ENCODE data around the gene ANTXR1. TPM values are rescaled to one million over a fixed set of nuclear protein-coding genes. Genes with fewer than 3 reads are reported as not detected.

The ANTXR1 gene
- total RNA-seq, 1 donor from 2014 or later: not detected

GRCh38 chr2:69145204-69145603, 132.2 kb downstream of the ANTXR1 start:
- H3K36me3 Mint-ChIP-seq (ENCODE audit: low read depth): no peaks in the 10 kb centered on the region
- H3K4me3 Mint-ChIP-seq (ENCODE audit: low read depth): no peak overlapping the region
- no peaks in the 10 kb centered on the region for H3K9me3 Mint-ChIP-seq
- DNase-seq (ENCODE audit: low spot score): no peak
- H3K4me1 Mint-ChIP-seq (ENCODE audit: low read depth): no peaks in the 10 kb centered on the region
- H3K27ac Mint-ChIP-seq: no peak overlapping the region
- peaks cover 3% of the 10 kb centered on the region for H3K27me3 Mint-ChIP-seq (ENCODE audit: low read depth)
- intact Hi-C loops (cut with micrococcal nuclease): no loop called here

GRCh38 chr2:69147841-69148533, 135.0 kb downstream of the ANTXR1 start:
- no peak for DNase-seq (ENCODE audit: low spot score)
- H3K4me1 Mint-ChIP-seq (ENCODE audit: low read depth): no peaks in the 10 kb centered on the region
- no peaks in the 10 kb centered on the region for H3K27me3 Mint-ChIP-seq (ENCODE audit: low read depth)
- H3K36me3 Mint-ChIP-seq (ENCODE audit: low read depth): no peaks in the 10 kb centered on the region
- no peak overlapping the region for H3K4me3 Mint-ChIP-seq (ENCODE audit: low read depth)
- intact Hi-C loops (cut with micrococcal nuclease): no loop called here
- no peaks in the 10 kb centered on the region for H3K9me3 Mint-ChIP-seq
- H3K27ac Mint-ChIP-seq: no peak overlapping the region

- no peak for DNase-seq (ENCODE audit: low spot score)
- H3K9me3 Mint-ChIP-seq: no peaks in the 10 kb centered on the region
- H3K4me3 Mint-ChIP-seq (ENCODE audit: low read depth): no peak overlapping the region
- H3K36me3 Mint-ChIP-seq (ENCODE audit: low read depth): no peaks in the 10 kb centered on the region
- H3K4me1 Mint-ChIP-seq (ENCODE audit: low read depth): no peaks in the 10 kb centered on the region
- H3K27ac Mint-ChIP-seq: no peak overlapping the region
- no peaks in the 10 kb centered on the region for H3K27me3 Mint-ChIP-seq (ENCODE audit: low read depth)
- intact Hi-C loops (cut with micrococcal nuclease): no loop called here
These were observed 136.7 kb downstream of the ANTXR1 start for GRCh38 chr2:69149631-69150215.

- H3K9me3 Mint-ChIP-seq: no peaks in the 10 kb centered on the region
- no peaks in the 10 kb centered on the region for H3K27me3 Mint-ChIP-seq (ENCODE audit: low read depth)
- no peak for DNase-seq (ENCODE audit: low spot score)
- intact Hi-C loops (cut with micrococcal nuclease): no loop called here
- no peak overlapping the region for H3K4me3 Mint-ChIP-seq (ENCODE audit: low read depth)
- no peak overlapping the region for H3K27ac Mint-ChIP-seq
- no peaks in the 10 kb centered on the region for H3K4me1 Mint-ChIP-seq (ENCODE audit: low read depth)
- no peaks in the 10 kb centered on the region for H3K36me3 Mint-ChIP-seq (ENCODE audit: low read depth)
These were observed 139.0 kb downstream of the ANTXR1 start for GRCh38 chr2:69151931-69152330.

- no peak for DNase-seq (ENCODE audit: low spot score)
- Mint-ChIP-seq H3K4me3 (ENCODE audit: low read depth) (no peak overlapping the region), H3K36me3 (ENCODE audit: low read depth) (no peaks in the 10 kb centered on the region), H3K9me3 (no peaks in the 10 kb centered on the region), H3K4me1 (ENCODE audit: low read depth) (no peaks in the 10 kb centered on the region), H3K27me3 (ENCODE audit: low read depth) (no peaks in the 10 kb centered on the region), H3K27ac (no peak overlapping the region)
- intact Hi-C loops (cut with micrococcal nuclease): no loop called here
These were observed 140.0 kb downstream of the ANTXR1 start for GRCh38 chr2:69152847-69153583.

GRCh38 chr2:69154106-69154505, 141.1 kb downstream of the ANTXR1 start:
- intact Hi-C loops (cut with micrococcal nuclease): no loop called here
- no peaks in the 10 kb centered on the region for H3K9me3 Mint-ChIP-seq
- no peaks in the 10 kb centered on the region for H3K27me3 Mint-ChIP-seq (ENCODE audit: low read depth)
- H3K27ac Mint-ChIP-seq: no peak overlapping the region
- H3K4me1 Mint-ChIP-seq (ENCODE audit: low read depth): no peaks in the 10 kb centered on the region
- no peak overlapping the region for H3K4me3 Mint-ChIP-seq (ENCODE audit: low read depth)
- DNase-seq (ENCODE audit: low spot score): no peak
- no peaks in the 10 kb centered on the region for H3K36me3 Mint-ChIP-seq (ENCODE audit: low read depth)

- H3K4me1 Mint-ChIP-seq (ENCODE audit: low read depth): no peaks in the 10 kb centered on the region
- no peak overlapping the region for H3K4me3 Mint-ChIP-seq (ENCODE audit: low read depth)
- no peak overlapping the region for H3K27ac Mint-ChIP-seq
- peaks cover 3% of the 10 kb centered on the region for H3K27me3 Mint-ChIP-seq (ENCODE audit: low read depth)
- intact Hi-C loops (cut with micrococcal nuclease): no loop called here
- no peaks in the 10 kb centered on the region for H3K36me3 Mint-ChIP-seq (ENCODE audit: low read depth)
- H3K9me3 Mint-ChIP-seq: no peaks in the 10 kb centered on the region
- no peak for DNase-seq (ENCODE audit: low spot score)
These were observed 143.6 kb downstream of the ANTXR1 start for GRCh38 chr2:69156624-69157023.

GRCh38 chr2:69157441-69157840, 144.5 kb downstream of the ANTXR1 start:
- H3K36me3 Mint-ChIP-seq (ENCODE audit: low read depth): no peaks in the 10 kb centered on the region
- intact Hi-C loops (cut with micrococcal nuclease): no loop called here
- no peaks in the 10 kb centered on the region for H3K9me3 Mint-ChIP-seq
- DNase-seq (ENCODE audit: low spot score): no peak
- no peaks in the 10 kb centered on the region for H3K4me1 Mint-ChIP-seq (ENCODE audit: low read depth)
- H3K27ac Mint-ChIP-seq: no peak overlapping the region
- H3K4me3 Mint-ChIP-seq (ENCODE audit: low read depth): no peak overlapping the region
- H3K27me3 Mint-ChIP-seq (ENCODE audit: low read depth): peaks cover 5% of the 10 kb centered on the region

GRCh38 chr2:69159986-69160385, 147.0 kb downstream of the ANTXR1 start:
- Mint-ChIP-seq H3K4me1 (ENCODE audit: low read depth) (peaks cover 3% of the 10 kb centered on the region), H3K9me3 (no peaks in the 10 kb centered on the region), H3K27ac (no peak overlapping the region), H3K27me3 (ENCODE audit: low read depth) (peaks cover 13% of the 10 kb centered on the region), H3K36me3 (ENCODE audit: low read depth) (no peaks in the 10 kb centered on the region), H3K4me3 (ENCODE audit: low read depth) (no peak overlapping the region)
- intact Hi-C loops (cut with micrococcal nuclease): no loop called here
- no peak for DNase-seq (ENCODE audit: low spot score)

- DNase-seq (ENCODE audit: low spot score): no peak
- Mint-ChIP-seq H3K4me3 (ENCODE audit: low read depth) (no peak overlapping the region), H3K27me3 (ENCODE audit: low read depth) (peaks cover 22% of the 10 kb centered on the region), H3K4me1 (ENCODE audit: low read depth) (peaks cover 3% of the 10 kb centered on the region), H3K27ac (no peak overlapping the region), H3K9me3 (no peaks in the 10 kb centered on the region), H3K36me3 (ENCODE audit: low read depth) (no peaks in the 10 kb centered on the region)
- intact Hi-C loops (cut with micrococcal nuclease): no loop called here
These were observed 149.1 kb downstream of the ANTXR1 start for GRCh38 chr2:69162057-69162456.

- H3K27me3 Mint-ChIP-seq (ENCODE audit: low read depth): peaks cover 22% of the 10 kb centered on the region
- peaks cover 3% of the 10 kb centered on the region for H3K4me1 Mint-ChIP-seq (ENCODE audit: low read depth)
- no peak overlapping the region for H3K4me3 Mint-ChIP-seq (ENCODE audit: low read depth)
- H3K27ac Mint-ChIP-seq: no peak overlapping the region
- DNase-seq (ENCODE audit: low spot score): no peak
- no peaks in the 10 kb centered on the region for H3K36me3 Mint-ChIP-seq (ENCODE audit: low read depth)
- intact Hi-C loops (cut with micrococcal nuclease): no loop called here
- no peaks in the 10 kb centered on the region for H3K9me3 Mint-ChIP-seq
These were observed 150.1 kb downstream of the ANTXR1 start for GRCh38 chr2:69163109-69163508.

- Mint-ChIP-seq H3K27me3 (ENCODE audit: low read depth) (peaks cover 22% of the 10 kb centered on the region), H3K9me3 (no peaks in the 10 kb centered on the region), H3K27ac (no peak overlapping the region), H3K36me3 (ENCODE audit: low read depth) (no peaks in the 10 kb centered on the region), H3K4me1 (ENCODE audit: low read depth) (peaks cover 3% of the 10 kb centered on the region), H3K4me3 (ENCODE audit: low read depth) (no peak overlapping the region)
- intact Hi-C loops (cut with micrococcal nuclease): no loop called here
- no peak for DNase-seq (ENCODE audit: low spot score)
These were observed 150.6 kb downstream of the ANTXR1 start for GRCh38 chr2:69163556-69163955.

GRCh38 chr2:69164061-69164778, 151.2 kb downstream of the ANTXR1 start:
- Mint-ChIP-seq H3K27ac (no peak overlapping the region), H3K27me3 (ENCODE audit: low read depth) (peaks cover 22% of the 10 kb centered on the region), H3K36me3 (ENCODE audit: low read depth) (no peaks in the 10 kb centered on the region), H3K4me1 (ENCODE audit: low read depth) (peaks cover 3% of the 10 kb centered on the region), H3K4me3 (ENCODE audit: low read depth) (no peak overlapping the region), H3K9me3 (no peaks in the 10 kb centered on the region)
- intact Hi-C loops (cut with micrococcal nuclease): no loop called here
- DNase-seq (ENCODE audit: low spot score): no peak
